GM19452 (cell line): ENCODE data around the gene SGCA.

ENCODE experiments used
- ATAC-seq: cut with Tn5 transposase; IDR thresholded peaks from one replicate; pipeline ENCODE4 v1.9.1; 2021; ENCODE audit not compliant: unreplicated experiment

SGCA gene

GRCh38 chr17:50221266-50221863, 55.6 kb downstream of the SGCA start:
- ATAC-seq, result no peak

- ATAC-seq, result no peak
These were observed 56.2 kb downstream of the SGCA start for GRCh38 chr17:50221864-50222545.

GRCh38 chr17:50222922-50223321, 57.1 kb downstream of the SGCA start:
- no peak for ATAC-seq
